Thymus (tissue), 11 donors: ENCODE measurements around the gene SLC29A1. TPM values are rescaled to one million over a fixed set of nuclear protein-coding genes. Genes with fewer than 3 reads are reported as not detected.

ENCODE experiments used
- DNase-seq, 9 donors: peaks; one replicate each; pipeline ENCODE4 v3.0.0-alpha.2; 2013; ENCODE audit warnings: low spot score in 9 of 9, low read depth in 6 of 9, missing footprints in 1 of 9
- H3K27ac ChIP-seq, 2 donors: one replicate each; pipeline ENCODE4 v1.5.1; 2013; ENCODE audit warnings: control low read depth in 1 of 2, low read depth in 1 of 2, low read length in 1 of 2, mild to moderate bottlenecking in 1 of 2, moderate library complexity in 1 of 2
- H3K27me3 ChIP-seq, 2 donors: one replicate each; pipeline ENCODE4 v1.5.1; 2013; ENCODE audit warnings: low read length in 1 of 2; ENCODE audit not compliant: control insufficient read depth in 2 of 2, insufficient read depth in 1 of 2
- H3K36me3 ChIP-seq, 2 donors: one replicate each; pipeline ENCODE4 v1.5.1; 2013; ENCODE audit warnings: low read length in 1 of 2, mild to moderate bottlenecking in 1 of 2, moderate library complexity in 1 of 2; ENCODE audit not compliant: control insufficient read depth in 2 of 2, insufficient read depth in 2 of 2
- H3K4me1 ChIP-seq, 2 donors: one replicate each; pipeline ENCODE4 v1.5.1; 2013; ENCODE audit warnings: low read length in 2 of 2; ENCODE audit not compliant: control insufficient read depth in 2 of 2, insufficient read depth in 2 of 2
- H3K4me3 ChIP-seq, 2 donors: one replicate each; pipeline ENCODE4 v1.5.1; 2013; ENCODE audit warnings: low read length in 2 of 2, control low read depth in 1 of 2, mild to moderate bottlenecking in 1 of 2
- H3K9me3 ChIP-seq, 2 donors: one replicate each; pipeline ENCODE4 v1.5.1; 2013; ENCODE audit warnings: low read length in 1 of 2, mild to moderate bottlenecking in 1 of 2; ENCODE audit not compliant: control insufficient read depth in 2 of 2, insufficient read depth in 1 of 2
- WGBS: extraction: QIAGEN DNeasy Blood & Tissue Kit; methylation state at CpG from one replicate; pipeline ENCODE4 v1.1.7; 2013; 5-methylcytosine and 5-hydroxymethylcytosine counted together
- polyA plus RNA-seq: library from polyadenylated mRNA; stranded (reverse); fragments of 200-250 nt; gene quantifications from one replicate; pipeline ENCODE4 v1.2.3, GENCODE V29; 2013
- total RNA-seq: library from RNA; stranded (reverse); fragments of 120-200 nt; gene quantifications from one replicate; pipeline ENCODE4 v1.2.4, GENCODE V29; 2013
- donor health status: healthy.

The SLC29A1 gene
- total and polyA plus RNA-seq, 2 donors, result 17.9 to 69.0 TPM

DNA sequence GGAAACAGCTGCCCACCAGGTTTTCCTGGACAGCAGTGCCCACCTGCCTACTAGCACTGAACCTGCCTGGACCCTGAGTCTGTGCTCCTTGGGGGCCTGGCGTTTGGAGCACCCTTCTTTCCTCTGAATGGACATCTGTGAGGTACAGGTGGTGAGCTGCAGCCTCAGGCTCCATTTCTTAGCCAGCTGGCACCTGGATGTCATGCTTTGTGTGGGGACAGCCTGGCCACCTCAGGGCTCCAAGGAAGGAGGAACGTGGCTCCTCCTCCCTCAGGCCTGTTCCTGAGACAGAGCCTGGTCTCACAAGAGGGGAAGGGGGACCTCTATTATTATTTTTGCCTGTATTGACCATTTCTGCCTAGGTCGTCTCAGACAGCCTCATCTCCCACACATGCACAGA lies 54.9 kb downstream of the SLC29A1 start:
- H3K9me3 ChIP-seq, result peaks cover 2 to 7% of the 10 kb centered on the region in 2 donors
- no peak for DNase-seq
- H3K27me3 ChIP-seq, result peaks cover 25 to 89% of the 10 kb centered on the region in 2 donors
- WGBS, result 88% methylated on average over 3 of the region's 3 CpGs
- no peak overlapping the region for H3K27ac ChIP-seq
- no peak overlapping the region for H3K4me3 ChIP-seq
- peaks cover 4 to 5% of the 10 kb centered on the region in 2 donors for H3K4me1 ChIP-seq
- no peaks in the 10 kb centered on the region for H3K36me3 ChIP-seq

DNA sequence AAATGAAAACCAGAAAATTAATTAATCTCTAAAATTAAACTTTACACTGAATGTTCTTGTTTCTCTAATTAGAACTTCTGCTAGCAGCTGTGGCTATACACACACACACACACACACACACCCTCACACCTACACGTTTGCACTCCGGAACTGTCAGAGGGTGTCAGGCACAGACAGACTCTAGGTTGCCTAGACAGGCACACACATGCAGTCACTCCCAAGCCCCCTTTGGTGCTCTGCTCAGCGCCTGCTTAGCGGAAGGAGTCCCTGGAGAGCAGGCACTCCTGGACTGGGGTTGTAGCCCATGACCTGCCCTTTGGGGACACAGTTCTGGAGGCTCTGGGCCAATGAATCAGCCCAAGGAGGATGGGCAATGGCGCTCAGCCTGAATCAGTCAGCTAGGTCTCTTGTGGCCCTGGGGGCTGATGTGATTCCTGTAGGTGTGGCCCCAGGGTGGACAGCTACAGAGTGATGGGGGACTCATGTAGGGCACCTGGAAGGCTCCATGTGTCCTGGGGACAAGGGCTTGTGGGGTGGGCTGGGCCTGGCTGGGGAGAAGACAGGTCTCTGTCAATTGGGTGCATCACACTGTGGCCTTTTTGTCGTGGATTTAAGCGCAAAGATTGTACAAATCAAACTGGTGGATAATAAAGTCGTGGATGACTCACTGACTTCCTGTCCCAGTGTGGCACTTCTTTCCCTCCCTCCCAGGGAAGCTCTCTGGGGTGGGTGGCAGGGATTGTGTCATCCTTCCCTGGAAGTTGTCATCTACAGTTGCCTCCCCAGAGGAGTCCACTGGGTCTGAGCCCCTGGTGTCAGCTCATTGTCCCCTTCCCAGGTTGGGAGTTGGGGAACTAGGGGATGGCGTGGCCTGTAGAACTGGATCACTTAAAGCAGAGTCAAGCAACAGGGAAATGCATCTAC lies 55.6 kb downstream of the SLC29A1 start:
- Histone ChIP-seq H3K4me1 (peaks cover 4 to 5% of the 10 kb centered on the region in 2 donors), H3K27ac (no peak overlapping the region), H3K9me3 (peaks cover 2 to 7% of the 10 kb centered on the region in 2 donors), H3K4me3 (no peak overlapping the region), H3K36me3 (no peaks in the 10 kb centered on the region), H3K27me3 (peaks cover 21 to 87% of the 10 kb centered on the region in 2 donors)
- DNase-seq, result no peak
- 82% methylated on average over 9 of the region's 9 CpGs for WGBS

Other genes starting within 250 kb of the SLC29A1 start
- 81.5 TPM for gene MRPL14, start 96.1 kb upstream of the SLC29A1 start, total RNA-seq
- gene MRPL14, start 96.1 kb upstream of the SLC29A1 start, polyA plus RNA-seq, result 48.4 TPM
- gene TMEM63B, start 96.0 kb upstream of the SLC29A1 start, total RNA-seq, result 7.5 TPM
- 11.7 TPM for gene TMEM63B, start 96.0 kb upstream of the SLC29A1 start, polyA plus RNA-seq
- 3.5 TPM for gene CAPN11, start 64.8 kb upstream of the SLC29A1 start, total RNA-seq
- 1.0 TPM for gene CAPN11, start 64.8 kb upstream of the SLC29A1 start, polyA plus RNA-seq
- gene MYMX, start 6.7 kb upstream of the SLC29A1 start, total RNA-seq, result 1.7 TPM
- gene MYMX, start 6.7 kb upstream of the SLC29A1 start, polyA plus RNA-seq, result 0.80 TPM
- 772 TPM for gene HSP90AB1, start 23.5 kb downstream of the SLC29A1 start, total RNA-seq
- gene HSP90AB1, start 23.5 kb downstream of the SLC29A1 start, polyA plus RNA-seq, result 252 TPM
- gene SLC35B2, start 33.9 kb downstream of the SLC29A1 start, total RNA-seq, result 19.1 TPM
- 18.8 TPM for gene SLC35B2, start 33.9 kb downstream of the SLC29A1 start, polyA plus RNA-seq
- 21.6 TPM for gene NFKBIE, start 42.0 kb downstream of the SLC29A1 start, total RNA-seq
- gene NFKBIE, start 42.0 kb downstream of the SLC29A1 start, polyA plus RNA-seq, result 16.4 TPM
- gene TMEM151B, start 46.9 kb downstream of the SLC29A1 start, total RNA-seq, result 0.09 TPM
- 0.50 TPM for gene TMEM151B, start 46.9 kb downstream of the SLC29A1 start, polyA plus RNA-seq
- gene AARS2, start 89.8 kb downstream of the SLC29A1 start, total RNA-seq, result 9.8 TPM
- gene AARS2, start 89.8 kb downstream of the SLC29A1 start, polyA plus RNA-seq, result 5.6 TPM
- 0.33 TPM for gene SPATS1, start 119.1 kb downstream of the SLC29A1 start, total RNA-seq
- 0.09 TPM for gene SPATS1, start 119.1 kb downstream of the SLC29A1 start, polyA plus RNA-seq
- gene CDC5L, start 164.1 kb downstream of the SLC29A1 start, total RNA-seq, result 30.9 TPM
- 12.7 TPM for gene CDC5L, start 164.1 kb downstream of the SLC29A1 start, polyA plus RNA-seq